D721Med (cell line): ENCODE measurements around the gene MBP.

Experiments
- DNase-seq: peaks from one replicate; pipeline ENCODE4 v3.0.0; 2011; ENCODE audit warnings: low spot score; ENCODE audit not compliant: insufficient read length
- FAIRE-seq: peaks from 2 replicates; lab custom pipeline; 2011; peaks lifted over from hg19 to GRCh38; lab: Jason Lieb, UNC
- TF ChIP-seq, protein P1 (sequence below): IDR thresholded peaks from 2 replicates; pipeline ENCODE4 v1.5.1; 2012; ENCODE audit warnings: mild to moderate bottlenecking, control low read depth; ENCODE audit not compliant: insufficient read depth; ENCODE audit errors: missing control alignments

The MBP gene

DNA sequence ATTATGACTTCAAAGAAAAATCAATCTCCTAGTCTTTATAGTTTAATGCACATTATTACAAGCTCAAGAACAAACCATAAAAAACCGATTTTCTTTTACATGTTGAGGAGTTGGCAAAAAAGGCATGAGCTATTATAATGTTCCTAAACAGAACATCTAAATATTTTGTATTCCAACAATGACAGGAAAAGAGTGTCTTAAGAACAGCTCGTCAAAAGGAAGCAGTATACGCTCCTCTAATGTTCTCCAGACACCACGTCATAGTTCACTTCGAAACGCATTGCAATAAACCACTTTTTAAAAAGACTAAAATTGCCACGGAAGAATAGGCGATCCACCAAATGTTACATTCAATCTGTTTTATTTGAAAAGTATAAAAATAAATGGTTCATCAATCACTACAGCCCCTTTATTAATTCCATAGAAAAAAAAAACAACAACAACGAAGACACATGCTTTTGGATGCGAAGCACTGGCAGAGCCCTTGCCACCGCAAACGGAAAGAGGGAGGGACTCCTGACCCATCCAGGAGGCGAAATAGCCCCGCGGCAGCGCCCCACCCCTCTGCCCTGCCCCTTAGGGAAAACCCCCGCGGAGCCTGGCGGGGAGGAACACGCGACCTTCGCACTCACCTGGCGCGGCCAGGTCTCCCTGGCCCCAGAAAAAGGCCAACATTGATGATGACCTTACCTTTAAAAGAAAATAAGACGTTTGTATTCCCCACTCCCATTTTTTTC is 45.8 kb downstream of the MBP start:
- TF ChIP-seq, protein P1, sequence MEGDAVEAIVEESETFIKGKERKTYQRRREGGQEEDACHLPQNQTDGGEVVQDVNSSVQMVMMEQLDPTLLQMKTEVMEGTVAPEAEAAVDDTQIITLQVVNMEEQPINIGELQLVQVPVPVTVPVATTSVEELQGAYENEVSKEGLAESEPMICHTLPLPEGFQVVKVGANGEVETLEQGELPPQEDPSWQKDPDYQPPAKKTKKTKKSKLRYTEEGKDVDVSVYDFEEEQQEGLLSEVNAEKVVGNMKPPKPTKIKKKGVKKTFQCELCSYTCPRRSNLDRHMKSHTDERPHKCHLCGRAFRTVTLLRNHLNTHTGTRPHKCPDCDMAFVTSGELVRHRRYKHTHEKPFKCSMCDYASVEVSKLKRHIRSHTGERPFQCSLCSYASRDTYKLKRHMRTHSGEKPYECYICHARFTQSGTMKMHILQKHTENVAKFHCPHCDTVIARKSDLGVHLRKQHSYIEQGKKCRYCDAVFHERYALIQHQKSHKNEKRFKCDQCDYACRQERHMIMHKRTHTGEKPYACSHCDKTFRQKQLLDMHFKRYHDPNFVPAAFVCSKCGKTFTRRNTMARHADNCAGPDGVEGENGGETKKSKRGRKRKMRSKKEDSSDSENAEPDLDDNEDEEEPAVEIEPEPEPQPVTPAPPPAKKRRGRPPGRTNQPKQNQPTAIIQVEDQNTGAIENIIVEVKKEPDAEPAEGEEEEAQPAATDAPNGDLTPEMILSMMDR: no peak
- DNase-seq (no peak), FAIRE-seq (no peak)

DNA sequence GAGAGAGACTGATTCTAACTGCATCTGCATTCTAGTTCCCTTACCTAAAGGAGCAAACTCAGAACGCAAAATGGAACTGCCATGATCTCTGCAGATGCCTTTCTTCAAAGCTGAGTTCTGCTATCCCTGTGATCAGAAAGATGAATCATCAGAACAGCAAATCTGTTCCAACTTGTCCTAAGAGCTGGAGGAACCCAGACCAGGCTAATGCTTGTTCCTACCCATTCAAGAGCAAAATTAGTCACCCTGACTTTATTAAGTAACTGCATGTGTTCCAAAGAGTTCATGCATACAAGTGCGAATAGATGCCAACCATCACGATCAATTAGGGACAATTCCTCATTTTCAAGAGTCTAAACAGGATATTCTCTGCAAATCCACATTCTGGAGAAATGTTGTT is 46.5 kb downstream of the MBP start:
- TF ChIP-seq, protein P1: no peak
- no peak for FAIRE-seq
- DNase-seq: no peak

DNA sequence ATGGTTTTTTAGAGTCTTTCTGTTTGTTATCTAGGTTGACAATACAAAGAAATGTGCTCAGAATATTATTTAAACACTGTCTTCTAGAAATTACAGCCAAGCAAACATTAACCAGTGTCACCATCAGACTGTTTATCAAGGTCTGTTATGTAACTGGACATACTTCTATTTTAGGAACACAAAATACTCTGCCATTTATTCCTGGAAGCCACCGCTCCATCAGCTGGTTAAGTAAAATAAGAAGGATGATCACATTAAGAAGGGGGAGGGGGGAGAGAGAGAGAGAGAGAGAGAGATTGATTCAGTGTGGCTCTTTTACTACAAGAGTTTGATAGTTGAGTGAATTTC is 47.9 kb downstream of the MBP start:
- no peak for DNase-seq
- peak; percentile 96 for FAIRE-seq
- TF ChIP-seq, protein P1: no peak

DNA sequence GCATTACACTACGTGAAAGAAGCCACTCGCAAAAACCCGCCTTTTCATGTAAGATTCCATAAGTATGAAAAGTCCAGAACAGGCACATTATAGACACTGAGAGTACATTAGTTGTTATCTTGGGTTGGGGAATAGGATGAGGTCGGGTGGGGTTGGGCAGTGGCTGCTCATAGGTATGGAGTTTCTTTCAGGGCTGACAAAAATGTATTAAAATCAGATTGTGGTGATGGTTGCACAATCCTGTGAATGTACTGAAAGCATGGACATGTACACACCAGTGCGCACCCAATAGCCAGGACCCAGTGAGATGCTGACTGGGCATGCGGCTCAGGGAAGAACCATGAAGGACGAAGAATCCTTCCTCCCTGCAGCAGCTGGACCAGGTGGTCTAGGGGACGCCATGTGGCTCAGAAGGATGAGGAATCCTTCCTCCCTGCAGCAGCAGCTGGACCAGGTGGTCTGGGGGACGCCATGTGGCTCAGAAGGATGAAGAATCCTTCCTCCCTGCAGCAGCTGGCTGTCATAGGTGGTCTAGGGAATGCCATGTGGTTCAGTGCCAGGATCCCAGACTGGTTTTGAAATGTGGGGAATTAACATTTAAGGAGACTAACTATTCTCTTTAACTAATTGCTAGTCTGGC is 50.1 kb downstream of the MBP start:
- DNase-seq (no peak), FAIRE-seq (peak; percentile 56)
- TF ChIP-seq, protein P1: no peak

DNA sequence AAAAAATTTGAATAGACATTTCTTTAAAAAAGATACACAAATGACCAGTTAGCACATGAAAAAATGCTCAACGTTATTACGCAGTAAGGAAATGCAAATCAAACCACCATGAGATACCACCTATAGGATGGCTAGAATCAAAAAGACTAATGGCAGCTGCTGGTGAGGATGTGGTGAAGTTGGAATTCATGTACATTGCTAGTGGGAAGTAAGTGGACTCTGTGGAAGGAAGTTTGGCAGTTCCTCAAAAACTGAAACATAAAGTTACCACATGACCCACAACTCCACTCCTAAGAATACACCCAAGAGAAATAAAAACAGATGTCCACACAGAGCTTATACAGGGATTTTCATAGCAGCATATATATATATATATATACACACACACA is 51.2 kb downstream of the MBP start:
- FAIRE-seq: peak; percentile 25
- no peak for DNase-seq
- TF ChIP-seq, protein P1: no peak

DNA sequence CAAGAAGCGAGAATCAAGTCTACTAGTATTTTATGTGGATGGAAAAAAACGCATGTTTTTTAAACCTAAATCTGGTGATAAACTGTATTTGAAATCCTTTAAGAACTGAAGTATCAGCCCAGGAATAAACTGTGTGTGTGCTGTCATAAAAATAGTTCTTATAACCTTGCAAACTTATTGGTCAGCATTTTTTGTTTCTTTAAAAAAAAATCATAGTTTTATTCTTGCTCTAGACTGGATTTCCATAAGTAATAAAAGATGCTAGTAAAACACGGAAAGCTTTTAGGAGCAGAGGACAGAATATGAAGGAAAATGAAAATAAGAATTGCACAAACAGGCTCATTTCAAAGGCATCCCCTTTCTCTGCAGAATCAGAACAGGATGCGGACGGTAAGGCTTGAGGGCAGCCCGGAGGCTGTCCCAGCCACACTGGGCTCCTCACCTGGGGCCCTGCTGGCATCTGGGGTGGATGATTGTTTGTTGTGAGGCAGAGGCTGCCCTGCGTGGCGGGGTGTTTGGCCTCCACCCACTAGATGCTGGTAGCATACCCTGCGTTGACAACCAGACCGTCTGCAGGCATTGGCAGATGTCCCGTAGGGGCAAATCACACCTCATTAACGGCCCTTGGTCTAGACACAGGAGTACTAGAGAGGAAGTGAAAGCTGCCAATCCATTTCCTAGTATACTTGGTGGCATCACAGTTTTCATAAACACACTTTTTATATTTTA is 52.5 kb downstream of the MBP start:
- FAIRE-seq: peak; percentile 35

More for the DNA sequence above, 52.5 kb downstream of the MBP start:
- DNase-seq: no peak
- TF ChIP-seq, protein P1: no peak
